Transverse colon (tissue), 4 donors: ENCODE results near the gene DDRGK1. TPM values are rescaled to one million over a fixed set of nuclear protein-coding genes. Genes with fewer than 3 reads are reported as not detected.

Experiments
- DNase-seq: peaks from one replicate; pipeline ENCODE4 v3.0.0-alpha.2; 2019
- H3K27ac ChIP-seq, 4 donors: fragments of 200-600 bp; sonication (generic); 2 replicates each; pipeline ENCODE4 v1.5.1; 2016 to 2018; ENCODE audit warnings: inconsistent platforms in 4 of 4
- H3K27me3 ChIP-seq: fragments of 200-600 bp; sonication (generic); 2 replicates; pipeline ENCODE4 v1.5.1; 2017; ENCODE audit warnings: inconsistent platforms
- H3K36me3 ChIP-seq, 4 donors: fragments of 200-600 bp; sonication (generic); 2 replicates each; pipeline ENCODE4 v1.5.1; 2017 to 2019; ENCODE audit warnings: inconsistent platforms in 4 of 4
- H3K4me1 ChIP-seq, 4 donors: fragments of 200-600 bp; sonication (generic); 2 replicates each; pipeline ENCODE4 v1.5.1; 2017 to 2020; ENCODE audit warnings: inconsistent platforms in 4 of 4
- H3K4me3 ChIP-seq, 4 donors: fragments of 200-600 bp; sonication (generic); 1 replicate in 1 of 4; 2 replicates in 3 of 4; pipeline versions ENCODE4 v1.5.1 to v1.6.1; 2017 to 2019; ENCODE audit warnings: inconsistent platforms in 4 of 4
- H3K9me3 ChIP-seq, 2 donors: fragments of 200-600 bp; sonication (generic); 2 replicates each; pipeline ENCODE4 v1.5.1; 2017 to 2019; ENCODE audit warnings: inconsistent platforms in 2 of 2
- EP300 ChIP-seq: sonication (generic); formaldehyde crosslinking; IDR thresholded peaks from one replicate; pipeline ENCODE4 v1.6.1; 2017; ENCODE audit warnings: antibody characterized with exemption, low read depth
- POLR2A ChIP-seq: fragments of 450-650 bp; IDR thresholded peaks from one replicate; pipeline ENCODE4 v1.6.1; 2016; ENCODE audit warnings: antibody characterized with exemption, mild to moderate bottlenecking, moderate library complexity
- POLR2AphosphoS5 ChIP-seq, 3 donors: sonication (generic); formaldehyde crosslinking; IDR thresholded peaks; one replicate each; pipeline ENCODE4 v1.6.1; 2016; ENCODE audit warnings: antibody characterized with exemption in 3 of 3
- WGBS, 2 donors: methylation state at CpG; one replicate each; pipeline ENCODE4 v1.1.5; 2018; ENCODE audit warnings: low coverage in 1 of 2; 5-methylcytosine and 5-hydroxymethylcytosine counted together
- in situ Hi-C, 4 donors: fragments of 200-750 bp; cut with MboI; loops; one replicate each; pipeline versions ENCODE4 v1.15.0 to v1.15.1; 2017; ENCODE audit warnings: low sequenced_read_pairs in 3 of 4, low pct_ligation_motif_present in 1 of 4, low pct_unique_long_range_greater_than_20kb in 1 of 4
- intact Hi-C: fragments of 100-400 bp; cut with DNase I; formaldehyde crosslinking; loops from one replicate; pipeline ENCODE4 v1.15.1; 2023; ENCODE audit warnings: low total_unique reads
- total RNA-seq, 4 donors: library from RNA; depleted of rRNA; stranded (reverse); fragments of >200 nt; gene quantifications; one replicate each; pipeline ENCODE4 v1.1.0, GENCODE V29; 2016
- TF ChIP-seq, protein P1 (sequence below), 5 experiments: fragments of 200-600 bp in 3 of 5; fragments of 450-650 bp in 2 of 5; sonication (generic) in 3 of 5; IDR thresholded peaks; 1 replicate in 2 of 5; 2 replicates in 3 of 5; pipeline ENCODE4 v1.5.1; 2016 to 2017; ENCODE audit warnings: antibody characterized with exemption in 5 of 5, inconsistent platforms in 3 of 5, mild to moderate bottlenecking in 2 of 5, moderate library complexity in 1 of 5

DDRGK1 gene
- total RNA-seq, 4 donors from 2014 or later, result 47.0 to 85.6 (median 80.4) TPM

DNA sequence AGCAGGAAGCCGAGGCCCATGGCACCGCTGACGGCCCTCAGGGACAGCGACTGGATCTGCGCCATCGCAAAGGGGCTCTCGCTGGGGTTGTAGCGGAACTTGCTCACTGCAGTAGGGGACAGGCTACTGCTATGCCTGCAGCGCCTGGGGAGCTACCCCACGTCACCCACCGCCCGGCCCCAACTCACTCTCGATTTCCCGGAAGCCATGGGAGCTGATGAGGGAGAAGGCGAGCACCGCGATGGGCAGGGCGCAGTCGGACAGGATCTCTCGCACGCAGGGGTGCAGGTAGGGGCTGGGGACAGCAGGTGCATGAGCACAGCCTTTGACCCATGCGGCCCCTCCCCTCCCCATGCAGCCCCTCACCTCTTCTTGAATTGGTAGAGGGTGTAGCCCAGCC, 24.7 kb upstream of the DDRGK1 start:
- WGBS, 2 donors, result 97% methylated on average over 14 of the region's 22 CpGs; no CpG with 5 or more reads in 1 of the 2 donors

DNA sequence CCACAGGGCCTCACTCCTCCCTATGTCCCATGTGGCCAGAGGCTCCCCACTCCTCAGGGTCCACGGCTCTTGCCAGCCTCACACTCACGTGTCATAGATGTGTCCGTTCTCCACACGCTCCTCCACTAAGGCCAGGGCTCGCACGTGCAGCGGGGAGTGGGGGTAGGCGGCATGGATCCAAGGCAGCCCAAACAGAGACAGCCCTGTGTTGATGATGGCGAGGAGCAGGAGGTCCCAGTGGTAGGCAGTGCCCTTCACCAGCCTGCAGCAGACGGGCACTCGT, 24.2 kb upstream of the DDRGK1 start:
- TF ChIP-seq POLR2A, result no peak
- TF ChIP-seq POLR2AphosphoS5 (IDR thresholded peaks at IDR 0.05), result no peak
- TF ChIP-seq, protein P1, sequence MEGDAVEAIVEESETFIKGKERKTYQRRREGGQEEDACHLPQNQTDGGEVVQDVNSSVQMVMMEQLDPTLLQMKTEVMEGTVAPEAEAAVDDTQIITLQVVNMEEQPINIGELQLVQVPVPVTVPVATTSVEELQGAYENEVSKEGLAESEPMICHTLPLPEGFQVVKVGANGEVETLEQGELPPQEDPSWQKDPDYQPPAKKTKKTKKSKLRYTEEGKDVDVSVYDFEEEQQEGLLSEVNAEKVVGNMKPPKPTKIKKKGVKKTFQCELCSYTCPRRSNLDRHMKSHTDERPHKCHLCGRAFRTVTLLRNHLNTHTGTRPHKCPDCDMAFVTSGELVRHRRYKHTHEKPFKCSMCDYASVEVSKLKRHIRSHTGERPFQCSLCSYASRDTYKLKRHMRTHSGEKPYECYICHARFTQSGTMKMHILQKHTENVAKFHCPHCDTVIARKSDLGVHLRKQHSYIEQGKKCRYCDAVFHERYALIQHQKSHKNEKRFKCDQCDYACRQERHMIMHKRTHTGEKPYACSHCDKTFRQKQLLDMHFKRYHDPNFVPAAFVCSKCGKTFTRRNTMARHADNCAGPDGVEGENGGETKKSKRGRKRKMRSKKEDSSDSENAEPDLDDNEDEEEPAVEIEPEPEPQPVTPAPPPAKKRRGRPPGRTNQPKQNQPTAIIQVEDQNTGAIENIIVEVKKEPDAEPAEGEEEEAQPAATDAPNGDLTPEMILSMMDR (IDR thresholded peaks at IDR 0.05), result no peak
- TF ChIP-seq EP300, result no peak
- Histone ChIP-seq H3K27ac (no peak overlapping the region), H3K36me3 (no peaks in the 10 kb centered on the region), H3K27me3 (no peaks in the 10 kb centered on the region), H3K4me1 (peaks cover 0 to 6% (median 0%) of the 10 kb centered on the region in 4 donors), H3K4me3 (no peak overlapping the region), H3K9me3 (no peaks in the 10 kb centered on the region)
- DNase-seq, result no peak
- intact Hi-C loops, result no loop called here
- 90% methylated on average over 10 of the region's 11 CpGs; no CpG with 5 or more reads in 1 of the 2 donors for WGBS, 2 donors
- in situ Hi-C loops, result no loop called here

More for the DNA sequence above, 24.7 kb upstream of the DDRGK1 start:
- intact Hi-C loops (no loop called here), in situ Hi-C loops (no loop called here)
- no peak for DNase-seq
- no peak for TF ChIP-seq EP300
- TF ChIP-seq POLR2A, result no peak
- TF ChIP-seq POLR2AphosphoS5 (IDR thresholded peaks at IDR 0.05), result no peak
- TF ChIP-seq, protein P1 (IDR thresholded peaks at IDR 0.05), result no peak
- Histone ChIP-seq H3K27me3 (no peaks in the 10 kb centered on the region), H3K4me1 (peaks cover 0 to 6% (median 0%) of the 10 kb centered on the region in 4 donors), H3K4me3 (no peak overlapping the region), H3K36me3 (no peaks in the 10 kb centered on the region), H3K9me3 (no peaks in the 10 kb centered on the region), H3K27ac (no peak overlapping the region)

DNA sequence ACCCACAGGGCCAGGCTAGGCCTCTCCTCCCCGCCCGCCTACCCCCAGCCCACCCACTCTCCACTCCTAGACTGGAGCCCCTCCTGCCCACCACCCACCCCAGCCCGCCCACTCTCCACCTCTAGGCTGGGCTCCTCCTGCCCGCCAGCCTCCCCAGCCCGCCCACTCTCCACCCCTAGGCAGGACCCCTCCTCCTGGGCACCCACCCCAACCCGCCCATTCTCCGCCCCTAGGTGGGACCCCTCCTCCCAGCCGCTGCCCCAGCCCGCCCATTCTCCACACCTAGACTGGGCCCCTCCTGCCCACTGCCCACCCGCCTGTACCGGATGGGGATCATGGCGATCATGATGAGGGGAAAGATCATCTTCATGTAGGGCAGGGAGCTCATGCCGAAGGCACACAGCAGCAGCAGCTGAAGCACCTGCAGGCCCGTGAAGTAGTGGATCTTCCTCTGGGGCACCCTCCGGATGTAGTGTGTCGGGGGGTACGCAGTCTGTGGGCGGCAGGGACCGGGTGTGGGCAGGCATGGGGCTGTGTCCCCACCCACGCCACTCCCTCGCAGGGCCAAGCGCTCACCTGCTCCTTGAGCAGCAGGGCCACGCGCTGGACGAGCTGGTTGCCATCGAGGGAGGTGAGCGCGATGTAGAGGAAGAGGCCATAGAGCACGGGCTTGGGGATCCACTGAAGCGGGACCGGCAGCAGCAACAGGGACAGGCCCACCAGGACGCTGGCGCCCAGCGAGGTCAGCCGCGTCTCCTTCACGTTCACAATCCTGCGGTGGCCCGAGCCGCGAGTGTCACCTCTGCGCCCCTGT, 23.7 kb upstream of the DDRGK1 start:
- H3K9me3 ChIP-seq, result no peaks in the 10 kb centered on the region
- no peak overlapping the region for H3K4me3 ChIP-seq
- no peaks in the 10 kb centered on the region for H3K27me3 ChIP-seq
- DNase-seq, result no peak
- H3K36me3 ChIP-seq, result no peaks in the 10 kb centered on the region
- intact Hi-C loops (no loop called here), in situ Hi-C loops (no loop called here)
- peaks cover 0 to 6% (median 0%) of the 10 kb centered on the region in 4 donors for H3K4me1 ChIP-seq
- TF ChIP-seq, protein P1 (IDR thresholded peaks at IDR 0.05), result no peak
- no peak for TF ChIP-seq POLR2A
- TF ChIP-seq EP300, result no peak
- TF ChIP-seq POLR2AphosphoS5 (IDR thresholded peaks at IDR 0.05), result no peak
- H3K27ac ChIP-seq, result no peak overlapping the region
- whole genome bisulfite sequencing, 2 donors, result 84% methylated on average over 34 of the region's 42 CpGs; no CpG with 5 or more reads in 1 of the 2 donors

DNA sequence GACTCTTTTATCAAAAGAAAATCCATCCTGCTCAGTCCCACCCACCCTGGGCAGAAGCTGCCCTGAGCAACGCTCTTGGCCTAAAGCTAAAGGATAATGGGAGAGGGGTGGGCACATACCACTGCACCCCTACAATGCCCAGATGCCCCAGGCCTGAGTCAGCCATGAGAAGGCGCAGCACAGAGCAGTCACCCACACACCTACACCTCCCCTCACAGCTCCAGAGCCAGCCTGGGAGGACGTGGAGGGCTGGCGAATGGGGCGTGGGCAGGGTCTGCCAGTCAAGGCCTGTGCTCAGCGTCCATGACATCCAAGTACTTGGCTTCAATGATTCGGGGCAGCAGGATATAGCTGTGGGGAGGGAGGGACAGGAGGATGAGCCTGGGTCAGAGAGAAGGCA, 23.0 kb upstream of the DDRGK1 start:
- H3K36me3 ChIP-seq, result no peaks in the 10 kb centered on the region
- in situ Hi-C loops (no loop called here), intact Hi-C loops (no loop called here)
- H3K27ac ChIP-seq, result no peak overlapping the region
- H3K4me3 ChIP-seq, result no peak overlapping the region
- no peak for DNase-seq
- no peaks in the 10 kb centered on the region for H3K27me3 ChIP-seq
- peaks cover 0 to 6% (median 0%) of the 10 kb centered on the region in 4 donors for H3K4me1 ChIP-seq
- no peaks in the 10 kb centered on the region for H3K9me3 ChIP-seq
- TF ChIP-seq EP300 (no peak), POLR2A (no peak), POLR2AphosphoS5 (IDR thresholded peaks at IDR 0.05) (no peak)
- TF ChIP-seq, protein P1 (IDR thresholded peaks at IDR 0.05), result no peak
- 80% methylated on average over 7 of the region's 7 CpGs; no CpG with 5 or more reads in 1 of the 2 donors for WGBS, 2 donors
